Caco-2 (cell line): Measurements from ENCODE around the gene AANAT. TPM values are rescaled to one million over a fixed set of nuclear protein-coding genes. Genes with fewer than 3 reads are reported as not detected.
"Not testable (repeated sequence)": the region's sequence is repeated elsewhere in the genome, so short reads cannot be mapped to it uniquely, and the experiment has no call there.

ENCODE experiments used
- BruUV-seq: library from RNA; stranded (reverse); fragments of 400-500 nt; replicated peaks from 2 replicates; lab custom pipeline; 2021; lab: Mats Ljungman, UMichigan
- CTCF ChIA-PET: fragments of 300-600 bp; sonication (Branson Sonifier 250); formaldehyde crosslinking; loops from one replicate; lab custom pipeline; 2022; ENCODE audit warnings: antibody characterized with exemption; lab: Charles Lee
- POLR2A ChIA-PET: fragments of 300-600 bp; sonication (Branson Sonifier 250); formaldehyde crosslinking; loops from one replicate; lab custom pipeline; 2022; ENCODE audit warnings: antibody characterized with exemption; lab: Charles Lee
- DNase-seq, 2 experiments: peaks; one replicate each; pipeline versions ENCODE4 v3.0.0 to v3.0.0-alpha.2; 2020 to 2022
- H3K27me3 ChIP-seq: replicated peaks from 2 replicates; pipeline ENCODE4 v1.6.0; 2011; ENCODE audit warnings: low read length; ENCODE audit not compliant: control insufficient read depth, insufficient read depth
- H3K36me3 ChIP-seq: 2 replicates; pipeline ENCODE4 v1.5.1; 2011; ENCODE audit warnings: low read length; ENCODE audit not compliant: control insufficient read depth, insufficient read depth
- H3K4me1 ChIP-seq: fragments of 250-450 bp; sonication (Bioruptor Pico); 2 replicates; pipeline ENCODE4 v1.5.1; 2020; ENCODE audit warnings: mild to moderate bottlenecking
- H3K4me3 ChIP-seq: 2 replicates; pipeline ENCODE4 v1.5.1; 2011; ENCODE audit warnings: low read depth, mild to moderate bottlenecking, control low read depth, low read length
- H3K9me3 ChIP-seq: fragments of 250-450 bp; sonication (Bioruptor Pico); 2 replicates; pipeline ENCODE4 v1.5.1; 2020; ENCODE audit warnings: mild to moderate bottlenecking, moderate library complexity
- H3K27ac Mint-ChIP-seq: one replicate; pipeline ENCODE4 v1.8.0; 2022; ENCODE audit warnings: mixed read lengths; ENCODE audit not compliant: unreplicated experiment
- H3K27me3 Mint-ChIP-seq: one replicate; pipeline ENCODE4 v1.8.0; 2022; ENCODE audit warnings: mixed read lengths; ENCODE audit not compliant: insufficient read depth, unreplicated experiment
- H3K36me3 Mint-ChIP-seq: one replicate; pipeline ENCODE4 v1.8.0; 2022; ENCODE audit warnings: mild to moderate bottlenecking, mixed read lengths; ENCODE audit not compliant: insufficient read depth, unreplicated experiment
- H3K4me1 Mint-ChIP-seq: one replicate; pipeline ENCODE4 v1.8.0; 2022; ENCODE audit warnings: low read depth, mixed read lengths; ENCODE audit not compliant: unreplicated experiment
- H3K4me3 Mint-ChIP-seq: one replicate; pipeline ENCODE4 v1.8.0; 2022; ENCODE audit warnings: mild to moderate bottlenecking, moderate library complexity, mixed read lengths; ENCODE audit not compliant: unreplicated experiment
- H3K9me3 Mint-ChIP-seq: one replicate; pipeline ENCODE4 v1.8.0; 2022; ENCODE audit warnings: mixed read lengths; ENCODE audit not compliant: unreplicated experiment
- CTCF ChIP-seq, 2 experiments: fragments of 200-600 bp in 1 of 2; IDR thresholded peaks; 1 replicate in 1 of 2; 2 replicates in 1 of 2; pipeline versions ENCODE4 v1.5.1 to v1.8.0; 2011 to 2022; ENCODE audit warnings: antibody characterized with exemption in 1 of 2, control low read depth in 1 of 2, inconsistent platforms in 1 of 2, low read depth in 1 of 2, low read length in 1 of 2, mild to moderate bottlenecking in 1 of 2, moderate library complexity in 1 of 2; ENCODE audit not compliant: insufficient read depth in 1 of 2, severe bottlenecking in 1 of 2, unreplicated experiment in 1 of 2
- intact Hi-C: fragments of 100-400 bp; cut with micrococcal nuclease; formaldehyde crosslinking; loops from one replicate; pipeline ENCODE4 v1.10.0; 2022; ENCODE audit not compliant: unreplicated experiment
- total RNA-seq: library from RNA; stranded (reverse); gene quantifications from 2 replicates; pipeline ENCODE4 v1.2.3, GENCODE V29; 2022

Gene AANAT
- total RNA-seq, 1 experiment from 2014 or later = not detected

- intact Hi-C loops = no loop called here
- ChIA-PET POLR2A (no interaction called here), CTCF (interaction anchor here (0.6 to 1.3 kb wide), 3 partner anchors 53 to 373 kb away, joined by 3 to 4 read pairs (median 3); no protein-coding TSS in a partner anchor)
- H3K9me3 ChIP-seq = no peaks in the 10 kb centered on the region
- TF ChIP-seq CTCF (IDR thresholded peaks at IDR 0.05; ENCODE audit: insufficient read depth in 1 of 2, low read depth in 1 of 2, low read length in 1 of 2, severe bottlenecking in 1 of 2, unreplicated experiment in 1 of 2) = no peak
- H3K27me3 ChIP-seq = no peaks in the 10 kb centered on the region
- no peak overlapping the region for H3K27ac Mint-ChIP-seq
- H3K4me1 Mint-ChIP-seq = no peaks in the 10 kb centered on the region
- H3K27me3 Mint-ChIP-seq = peaks cover 5% of the 10 kb centered on the region
- H3K36me3 ChIP-seq = no peaks in the 10 kb centered on the region
- H3K4me3 ChIP-seq = no peak overlapping the region
- H3K4me1 ChIP-seq = 0 out of 2 replicates have a peak, but pooled peaks cover 2% of the 10 kb centered on the region
- DNase-seq = no peak
- no peaks in the 10 kb centered on the region for H3K36me3 Mint-ChIP-seq
- H3K9me3 Mint-ChIP-seq = no peaks in the 10 kb centered on the region
- no peak overlapping the region for H3K4me3 Mint-ChIP-seq
- no TSS peak for BruUV-seq
Measured at GRCh38 chr17:76511668-76512365, 44.4 kb downstream of the AANAT start.

GRCh38 chr17:76512366-76513305 is 45.2 kb downstream of the AANAT start:
- Mint-ChIP-seq H3K4me3 (no peak overlapping the region), H3K4me1 (no peaks in the 10 kb centered on the region), H3K27ac (no peak overlapping the region), H3K36me3 (no peaks in the 10 kb centered on the region), H3K27me3 (peaks cover 5% of the 10 kb centered on the region), H3K9me3 (no peaks in the 10 kb centered on the region)
- TF ChIP-seq CTCF (IDR thresholded peaks at IDR 0.05; ENCODE audit: insufficient read depth in 1 of 2, low read depth in 1 of 2, low read length in 1 of 2, severe bottlenecking in 1 of 2, unreplicated experiment in 1 of 2) = no peak
- no TSS peak for BruUV-seq
- Histone ChIP-seq H3K36me3 (no peaks in the 10 kb centered on the region), H3K27me3 (no peaks in the 10 kb centered on the region), H3K4me3 (no peak overlapping the region), H3K4me1 (no peaks in the 10 kb centered on the region), H3K9me3 (no peaks in the 10 kb centered on the region)
- no peak for DNase-seq
- ChIA-PET CTCF (interaction anchor here (0.6 to 1.3 kb wide), 3 partner anchors 54 to 374 kb away, joined by 3 to 4 read pairs (median 3); no protein-coding TSS in a partner anchor), POLR2A (no interaction called here)
- intact Hi-C loops = no loop called here

GRCh38 chr17:76513306-76513692 is 45.9 kb downstream of the AANAT start:
- H3K27me3 ChIP-seq = no peaks in the 10 kb centered on the region
- ChIA-PET CTCF (no interaction called here), POLR2A (no interaction called here)
- Mint-ChIP-seq H3K9me3 (no peaks in the 10 kb centered on the region), H3K27me3 (no peaks in the 10 kb centered on the region), H3K36me3 (no peaks in the 10 kb centered on the region), H3K4me1 (no peaks in the 10 kb centered on the region), H3K27ac (no peak overlapping the region), H3K4me3 (no peak overlapping the region)
- BruUV-seq = no TSS peak
- no peaks in the 10 kb centered on the region for H3K9me3 ChIP-seq
- H3K4me3 ChIP-seq = no peak overlapping the region
- DNase-seq = no peak
- H3K36me3 ChIP-seq = no peaks in the 10 kb centered on the region
- TF ChIP-seq CTCF (IDR thresholded peaks at IDR 0.05; ENCODE audit: insufficient read depth in 1 of 2, low read depth in 1 of 2, low read length in 1 of 2, severe bottlenecking in 1 of 2, unreplicated experiment in 1 of 2) = no peak
- intact Hi-C loops = no loop called here
- no peaks in the 10 kb centered on the region for H3K4me1 ChIP-seq

GRCh38 chr17:76514355-76514754 is 47.0 kb downstream of the AANAT start:
- H3K9me3 Mint-ChIP-seq, H3K36me3 ChIP-seq, H3K36me3 Mint-ChIP-seq, H3K27me3 Mint-ChIP-seq, H3K4me3 Mint-ChIP-seq, H3K4me1 Mint-ChIP-seq, H3K4me1 ChIP-seq, POLR2A ChIA-PET, DNase-seq, CTCF ChIA-PET, H3K4me3 ChIP-seq, BruUV-seq, intact Hi-C loops, H3K27me3 ChIP-seq, H3K9me3 ChIP-seq: not testable (repeated sequence)
- peak overlapping the region; percentile 45 for H3K27ac Mint-ChIP-seq
